HUDEP-2 (cell line): ENCODE measurements around the gene ZNF548.

ENCODE experiments used
- DNase-seq, 76 experiments: peaks; one replicate each; lab custom pipeline; 2025; ENCODE audit not compliant: unreplicated experiment in 76 of 76; lab: John Stamatoyannopoulos, UW

Gene ZNF548

GRCh38 chr19:57395710-57396109, 6.1 kb downstream of the ZNF548 start:
- DNase-seq: no peak

GRCh38 chr19:57398868-57399267, 9.2 kb downstream of the ZNF548 start:
- DNase-seq: no peak

- no peak for DNase-seq
Observed at GRCh38 chr19:57403737-57404563, 14.3 kb downstream of the ZNF548 start.

- peak in 66 of 76 experiments; percentile 3 to 74 (median 43) for DNase-seq
Observed at GRCh38 chr19:57406516-57407123, 17.0 kb downstream of the ZNF548 start.

GRCh38 chr19:57410877-57411671, 21.4 kb downstream of the ZNF548 start, which contains the start of gene ZNF17:
Gene ZNF17 (plus strand): TSS chr19:57411161. CDS start chr19:57413616, 2,455 bp downstream.
- DNase-seq: peak in 75 of 76 experiments; percentile 44 to 96 (median 90)

- no peak for DNase-seq
Observed at GRCh38 chr19:57419439-57419838, 29.8 kb downstream of the ZNF548 start.

GRCh38 chr19:57421037-57421436, 31.4 kb downstream of the ZNF548 start:
- no peak for DNase-seq

- peak in 2 of 76 experiments; percentile 46 to 73 for DNase-seq
Observed at GRCh38 chr19:57434386-57435061, 44.9 kb downstream of the ZNF548 start.

GRCh38 chr19:57435062-57435978, 45.7 kb downstream of the ZNF548 start, which contains the start of gene ZNF749:
Gene ZNF749 (plus strand): TSS chr19:57435325. CDS start chr19:57435579, 254 bp downstream.
- DNase-seq: peak; percentile 70 to 99 (median 98)

GRCh38 chr19:57436417-57436816, 46.8 kb downstream of the ZNF548 start:
- peak in 73 of 76 experiments; percentile 3 to 86 (median 60) for DNase-seq

- no peak for DNase-seq
Observed at GRCh38 chr19:57437931-57438330, 48.3 kb downstream of the ZNF548 start.

- no peak for DNase-seq
Observed at GRCh38 chr19:57438925-57439324, 49.3 kb downstream of the ZNF548 start.

GRCh38 chr19:57441979-57442752, 52.5 kb downstream of the ZNF548 start:
- DNase-seq: no peak

GRCh38 chr19:57443121-57443696, 53.6 kb downstream of the ZNF548 start:
- DNase-seq: no peak

- DNase-seq: no peak
Observed at GRCh38 chr19:57452307-57452706, 62.7 kb downstream of the ZNF548 start.
